C4-2B (cell line): ENCODE measurements around the gene PARD3.

Experiments used
- H3K27ac ChIP-seq: fragments of 450-650 bp; 2 replicates; pipeline ENCODE4 v1.5.1; 2017
- ZFX ChIP-seq: fragments of 450-650 bp; IDR thresholded peaks from 2 replicates; pipeline ENCODE4 v1.6.1; 2017
- TF ChIP-seq, protein P1 (sequence below): fragments of 450-650 bp; conservative IDR thresholded peaks from 2 replicates; pipeline ENCODE4 v1.5.1; 2017; ENCODE audit warnings: mild to moderate bottlenecking

PARD3 gene

DNA sequence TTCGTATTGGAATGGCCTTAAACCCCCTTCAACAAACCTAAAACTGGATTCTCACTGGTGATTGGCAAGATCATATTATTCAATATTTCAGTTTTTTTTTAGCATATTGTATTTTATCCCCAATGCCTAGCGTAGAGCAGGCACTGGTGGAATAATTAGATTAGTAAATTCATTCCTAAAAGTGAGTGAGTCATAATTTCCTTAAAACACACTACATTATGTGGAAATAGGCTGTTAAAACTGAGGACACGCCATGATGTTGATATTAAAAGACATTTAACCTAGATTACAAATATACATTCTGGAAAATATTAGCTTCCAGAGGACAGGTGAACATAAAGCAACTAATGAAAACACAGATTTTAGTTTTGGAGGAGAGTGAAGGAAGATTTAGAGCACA, 463.9 kb downstream of the PARD3 start:
- TF ChIP-seq ZFX: no peak
- TF ChIP-seq, protein P1, sequence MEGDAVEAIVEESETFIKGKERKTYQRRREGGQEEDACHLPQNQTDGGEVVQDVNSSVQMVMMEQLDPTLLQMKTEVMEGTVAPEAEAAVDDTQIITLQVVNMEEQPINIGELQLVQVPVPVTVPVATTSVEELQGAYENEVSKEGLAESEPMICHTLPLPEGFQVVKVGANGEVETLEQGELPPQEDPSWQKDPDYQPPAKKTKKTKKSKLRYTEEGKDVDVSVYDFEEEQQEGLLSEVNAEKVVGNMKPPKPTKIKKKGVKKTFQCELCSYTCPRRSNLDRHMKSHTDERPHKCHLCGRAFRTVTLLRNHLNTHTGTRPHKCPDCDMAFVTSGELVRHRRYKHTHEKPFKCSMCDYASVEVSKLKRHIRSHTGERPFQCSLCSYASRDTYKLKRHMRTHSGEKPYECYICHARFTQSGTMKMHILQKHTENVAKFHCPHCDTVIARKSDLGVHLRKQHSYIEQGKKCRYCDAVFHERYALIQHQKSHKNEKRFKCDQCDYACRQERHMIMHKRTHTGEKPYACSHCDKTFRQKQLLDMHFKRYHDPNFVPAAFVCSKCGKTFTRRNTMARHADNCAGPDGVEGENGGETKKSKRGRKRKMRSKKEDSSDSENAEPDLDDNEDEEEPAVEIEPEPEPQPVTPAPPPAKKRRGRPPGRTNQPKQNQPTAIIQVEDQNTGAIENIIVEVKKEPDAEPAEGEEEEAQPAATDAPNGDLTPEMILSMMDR: no peak
- H3K27ac ChIP-seq: no peak overlapping the region

DNA sequence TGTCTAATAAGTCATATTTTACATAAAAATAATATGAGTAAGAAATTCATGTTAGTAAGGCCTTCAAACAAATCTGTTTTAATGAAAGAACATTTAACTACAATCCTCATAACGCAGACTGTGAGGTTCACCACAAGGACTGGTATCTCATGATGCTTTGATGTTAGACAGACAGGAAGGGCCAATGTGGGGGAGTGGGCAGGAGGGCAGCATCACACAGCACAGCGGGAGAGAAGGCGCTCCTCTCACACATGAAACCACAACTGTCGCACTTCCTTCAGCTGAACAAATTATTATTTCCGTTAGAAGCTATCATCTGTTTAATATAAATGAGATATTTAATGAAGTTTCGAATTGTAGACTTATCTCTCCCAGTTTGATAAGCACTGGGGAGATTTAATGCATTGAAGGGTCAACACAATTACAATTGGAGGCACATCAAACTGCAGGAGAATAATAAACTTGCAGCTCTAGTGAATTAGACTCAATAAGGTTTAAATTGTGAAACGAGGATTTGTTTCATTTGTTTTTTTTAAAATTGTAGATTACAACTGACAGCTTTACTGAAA, 466.1 kb downstream of the PARD3 start:
- no peak for TF ChIP-seq ZFX
- TF ChIP-seq, protein P1: no peak
- no peak overlapping the region for H3K27ac ChIP-seq

DNA sequence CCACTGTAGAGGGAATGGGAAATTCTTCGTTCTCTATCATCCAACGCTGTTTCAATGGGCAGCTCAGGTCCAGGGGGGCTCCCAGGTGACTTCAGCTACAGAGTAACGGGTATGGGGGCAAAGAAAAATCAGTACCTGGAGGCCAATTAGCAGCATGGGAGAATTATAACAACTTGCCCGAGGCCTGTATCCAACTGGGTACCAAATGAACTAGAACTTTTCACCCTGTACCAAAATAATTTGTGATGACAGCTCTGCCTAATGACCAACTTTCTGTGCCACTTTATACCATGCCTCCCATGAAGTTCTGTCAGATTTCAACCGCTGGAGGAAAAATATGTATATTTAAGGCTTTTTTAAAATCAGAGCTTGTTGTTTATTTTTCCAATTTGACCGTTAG, 467.1 kb downstream of the PARD3 start:
- no peak overlapping the region for H3K27ac ChIP-seq
- TF ChIP-seq ZFX: no peak
- TF ChIP-seq, protein P1: no peak

DNA sequence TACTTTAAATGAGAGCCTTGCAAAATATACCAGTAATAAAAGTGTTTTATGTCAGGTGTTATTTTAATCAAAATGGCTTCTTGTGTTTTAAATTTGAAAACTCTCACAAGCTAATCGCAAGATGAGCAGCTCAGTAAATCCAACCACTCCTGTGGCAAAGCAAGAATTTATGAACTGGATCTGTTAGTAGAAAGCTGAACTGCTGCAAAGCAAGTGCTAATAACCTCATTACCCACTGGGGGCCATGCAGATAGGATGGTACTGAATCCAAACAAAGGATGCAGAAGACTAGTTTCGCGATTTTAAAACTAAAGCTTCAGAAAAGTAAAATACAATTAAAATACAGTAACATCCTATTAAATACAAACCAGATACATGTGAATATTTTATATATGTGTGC, 468.0 kb downstream of the PARD3 start:
- H3K27ac ChIP-seq: no peak overlapping the region
- no peak for TF ChIP-seq ZFX
- TF ChIP-seq, protein P1: no peak

DNA sequence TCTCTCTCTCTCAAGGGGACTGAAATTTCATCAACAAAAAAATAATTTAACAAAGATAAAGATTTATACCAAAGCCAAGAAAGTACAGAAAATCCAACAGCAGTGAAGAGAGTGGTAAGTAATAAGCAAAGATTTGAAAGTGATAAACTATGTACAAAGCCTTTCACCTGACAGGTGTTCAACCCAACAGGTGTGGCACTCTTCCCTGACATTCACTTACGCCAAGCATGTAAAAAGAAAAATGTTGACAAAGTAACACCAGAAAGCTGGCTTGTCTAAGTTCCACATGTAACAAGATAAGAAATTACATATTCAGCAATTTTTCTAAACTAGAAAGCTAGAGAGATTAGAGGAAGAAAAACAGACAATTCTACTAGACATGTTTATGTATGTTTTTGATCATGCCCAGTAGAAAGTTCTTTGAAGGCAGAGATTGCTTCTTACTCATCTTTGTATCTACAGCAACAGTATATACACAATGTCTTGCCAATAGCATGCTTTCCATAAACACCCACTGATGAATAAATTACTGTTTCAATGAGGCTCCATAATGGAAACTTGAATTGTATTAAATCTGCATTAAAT, 468.5 kb downstream of the PARD3 start:
- no peak for TF ChIP-seq ZFX
- TF ChIP-seq, protein P1: no peak
- no peak overlapping the region for H3K27ac ChIP-seq

DNA sequence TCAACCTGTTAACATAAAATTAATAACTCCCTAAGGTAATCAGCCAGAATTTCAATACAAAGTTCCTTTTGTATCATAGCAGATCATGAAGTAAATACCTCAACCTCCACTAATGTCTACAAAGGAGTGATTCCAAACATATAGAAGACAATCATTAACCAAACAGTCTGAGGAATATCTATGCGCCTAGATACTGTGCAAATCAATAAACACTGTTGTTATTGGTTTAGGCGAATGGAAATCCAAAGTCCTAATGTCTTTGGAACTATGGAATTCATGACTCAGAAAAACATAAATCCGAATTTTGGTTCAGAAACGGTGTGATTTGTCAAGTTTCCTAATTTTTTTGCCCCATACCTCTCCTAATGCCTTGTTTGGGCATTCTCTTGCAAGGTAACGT, 469.7 kb downstream of the PARD3 start:
- TF ChIP-seq ZFX: no peak
- TF ChIP-seq, protein P1: no peak
- H3K27ac ChIP-seq: no peak overlapping the region

DNA sequence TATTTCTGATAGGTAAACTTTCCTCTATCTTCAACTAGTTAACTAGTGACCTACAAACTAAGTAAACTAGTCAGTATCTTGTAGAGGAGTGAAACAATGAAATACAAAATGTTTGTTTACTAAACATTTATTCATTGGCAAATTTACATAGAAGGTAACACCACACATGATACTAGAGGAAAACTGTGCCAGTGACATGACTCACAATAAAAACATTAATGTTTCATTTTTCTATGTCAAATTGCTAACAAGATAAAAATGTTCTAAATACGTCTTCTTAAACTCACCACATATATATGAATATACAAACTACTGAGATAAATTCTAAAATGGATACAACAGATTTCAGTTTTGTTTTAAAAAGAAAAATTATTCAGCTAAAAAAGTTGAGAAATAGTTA, 471.3 kb downstream of the PARD3 start:
- TF ChIP-seq, protein P1: no peak
- TF ChIP-seq ZFX: no peak
- H3K27ac ChIP-seq: no peak overlapping the region
